DOHH2 (cell line): ENCODE data around the gene SPAG16.

ENCODE experiments used
- EZH2phosphoT487 ChIP-seq: fragments of 200-600 bp; sonication (generic); IDR thresholded peaks from 2 replicates; pipeline ENCODE4 v1.6.1; 2017; ENCODE audit warnings: borderline replicate concordance, mild to moderate bottlenecking, antibody characterized with exemption, low read length, moderate library complexity, mixed read lengths
- TF ChIP-seq, protein P1 (sequence below): fragments of 200-600 bp; sonication (generic); IDR thresholded peaks from one replicate; pipeline ENCODE4 v1.5.1; 2014; ENCODE audit warnings: antibody characterized with exemption, mild to moderate bottlenecking, low read depth, low read length; ENCODE audit not compliant: poor library complexity, severe bottlenecking

GRCh38 chr2:214057986-214058385, 773.7 kb downstream of the SPAG16 start:
- TF ChIP-seq, protein P1, sequence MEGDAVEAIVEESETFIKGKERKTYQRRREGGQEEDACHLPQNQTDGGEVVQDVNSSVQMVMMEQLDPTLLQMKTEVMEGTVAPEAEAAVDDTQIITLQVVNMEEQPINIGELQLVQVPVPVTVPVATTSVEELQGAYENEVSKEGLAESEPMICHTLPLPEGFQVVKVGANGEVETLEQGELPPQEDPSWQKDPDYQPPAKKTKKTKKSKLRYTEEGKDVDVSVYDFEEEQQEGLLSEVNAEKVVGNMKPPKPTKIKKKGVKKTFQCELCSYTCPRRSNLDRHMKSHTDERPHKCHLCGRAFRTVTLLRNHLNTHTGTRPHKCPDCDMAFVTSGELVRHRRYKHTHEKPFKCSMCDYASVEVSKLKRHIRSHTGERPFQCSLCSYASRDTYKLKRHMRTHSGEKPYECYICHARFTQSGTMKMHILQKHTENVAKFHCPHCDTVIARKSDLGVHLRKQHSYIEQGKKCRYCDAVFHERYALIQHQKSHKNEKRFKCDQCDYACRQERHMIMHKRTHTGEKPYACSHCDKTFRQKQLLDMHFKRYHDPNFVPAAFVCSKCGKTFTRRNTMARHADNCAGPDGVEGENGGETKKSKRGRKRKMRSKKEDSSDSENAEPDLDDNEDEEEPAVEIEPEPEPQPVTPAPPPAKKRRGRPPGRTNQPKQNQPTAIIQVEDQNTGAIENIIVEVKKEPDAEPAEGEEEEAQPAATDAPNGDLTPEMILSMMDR: no peak
- no peak for TF ChIP-seq EZH2phosphoT487
